Right cardiac atrium (tissue), 5 donors: Measurements from ENCODE around the gene CFAP53. TPM values are rescaled to one million over a fixed set of nuclear protein-coding genes. Genes with fewer than 3 reads are reported as not detected.
"Not testable (repeated sequence)": the region's sequence is repeated elsewhere in the genome, so short reads cannot be mapped to it uniquely, and the experiment has no call there.

ENCODE experiments used
- ATAC-seq, 2 donors: fragments of 200-7000 bp; cut with Tn5 transposase; one replicate each; pipeline versions ENCODE4 v1.8.0 to v1.9.1; 2020; ENCODE audit warnings: moderate library complexity in 2 of 2, mild to moderate bottlenecking in 1 of 2
- DNase-seq, 3 donors: peaks; one replicate each; pipeline ENCODE4 v3.0.0-alpha.2; 2020
- H3K27ac ChIP-seq: one replicate; pipeline ENCODE4 v1.5.1; 2013; ENCODE audit warnings: mild to moderate bottlenecking, low read length, control low read depth, moderate library complexity
- H3K27me3 ChIP-seq: one replicate; pipeline ENCODE4 v1.6.1; 2013; ENCODE audit not compliant: control insufficient read depth, insufficient read depth
- H3K4me1 ChIP-seq: one replicate; pipeline ENCODE4 v1.6.1; 2013; ENCODE audit warnings: low read length; ENCODE audit not compliant: control insufficient read depth, insufficient read depth
- H3K4me3 ChIP-seq: one replicate; pipeline ENCODE4 v1.5.1; 2013; ENCODE audit warnings: low read length, control low read depth
- H3K9me3 ChIP-seq: one replicate; pipeline ENCODE4 v1.6.1; 2013; ENCODE audit warnings: low read length; ENCODE audit not compliant: control insufficient read depth
- WGBS: extraction: QIAGEN DNeasy Blood & Tissue Kit; methylation state at CpG from one replicate; pipeline ENCODE4 v1.1.7; 2013; 5-methylcytosine and 5-hydroxymethylcytosine counted together
- intact Hi-C, 4 donors: fragments of 100-400 bp; cut with DNase I; formaldehyde crosslinking; loops; one replicate each; pipeline versions ENCODE4 v1.11.0 to v1.14.0; 2022 to 2023
- long read RNA-seq, 4 donors: library from polyadenylated mRNA; unstranded; transcript quantifications; one replicate each; pipeline ENCODE4 v2.0.0, GENCODE V29; 2020 to 2021
- polyA plus RNA-seq: library from polyadenylated mRNA; stranded (reverse); fragments of 200-250 nt; gene quantifications from one replicate; pipeline ENCODE4 v1.2.3, GENCODE V29; 2013
- total RNA-seq, 4 donors: library from RNA; stranded (reverse); fragmentation: NEBNext Ultra II Directional; extraction: Animal tissue kit (Norgen Biotek cat#: 25700); gene quantifications; one replicate each; pipeline ENCODE4 v1.2.1, GENCODE V29; 2021
- donor health status: healthy with polysubstance abuse.
- donor health status: DM: no; HTN: yes; CAD: no.
- donor health status: DM: no; HTN: no; CAD: no.
- donor health status: DM: no; HTN: yes; CAD: no; lungs with severe emphysema.
- donor health status: DM: yes; HTN: yes; CAD: no.

Gene CFAP53
- under 1 TPM; 0.23 to 0.56 (median 0.29) TPM for total RNA-seq
- polyA plus RNA-seq: 0.34 TPM
- long read RNA-seq, donor 1: 0 reads
- long read RNA-seq, donor 2: 0 reads
- long read RNA-seq, donor 3: 0 reads
- long read RNA-seq, donor 4: 0 reads

- peak within 1 kb of the TSS; percentile 4 for H3K27ac ChIP-seq
- ATAC-seq (peak; percentile 98), DNase-seq (peak; percentile 96 to 97 (median 97))
- no peaks in the 10 kb centered on the region for H3K4me1 ChIP-seq
- H3K9me3 ChIP-seq: no peaks in the 10 kb centered on the region
- no peaks in the 10 kb centered on the region for H3K27me3 ChIP-seq
- WGBS: under 1% methylated on average over 37 of the region's 37 CpGs
- intact Hi-C loops: loop anchor here in 1 of 4 donors (10.0 kb wide), 1 partner anchor 771 kb away; the partner anchor contains the start of gene RPL17
- H3K4me3 ChIP-seq: peak within 1 kb of the TSS; percentile 83
These were observed at the start of gene CFAP53 for GRCh38 chr18:50266248-50266704. CFAP53 (minus strand) TSS chr18:50266495; CDS start chr18:50266404, 91 bp downstream.

- Histone ChIP-seq H3K27me3 (peaks cover 2% of the 10 kb centered on the region), H3K27ac (no peak overlapping the region), H3K4me1 (no peaks in the 10 kb centered on the region), H3K4me3 (no peak overlapping the region), H3K9me3 (no peaks in the 10 kb centered on the region)
- intact Hi-C loops: no loop called here
- DNase-seq (no peak), ATAC-seq (no peak)
- 56% methylated on average over 5 of the region's 5 CpGs for WGBS
These were observed 49.0 kb upstream of the CFAP53 start for GRCh38 chr18:50315100-50315871.

GRCh38 chr18:50313873-50314460, 47.7 kb upstream of the CFAP53 start:
- no peak overlapping the region for H3K27ac ChIP-seq
- H3K27me3 ChIP-seq: peaks cover 2% of the 10 kb centered on the region
- H3K9me3 ChIP-seq: no peaks in the 10 kb centered on the region
- H3K4me1 ChIP-seq: no peaks in the 10 kb centered on the region
- intact Hi-C loops: no loop called here
- 48% methylated on average over 2 of the region's 2 CpGs for WGBS
- DNase-seq (no peak), ATAC-seq (no peak)
- no peak overlapping the region for H3K4me3 ChIP-seq

- Histone ChIP-seq H3K4me1 (no peaks in the 10 kb centered on the region), H3K9me3 (no peaks in the 10 kb centered on the region), H3K27ac (no peak overlapping the region), H3K4me3 (no peak overlapping the region), H3K27me3 (peaks cover 2% of the 10 kb centered on the region)
- intact Hi-C loops: no loop called here
- ATAC-seq: no peak
- 73% methylated on average over 2 of the region's 2 CpGs for WGBS
- DNase-seq: no peak
These were observed 46.8 kb upstream of the CFAP53 start for GRCh38 chr18:50313031-50313607.

GRCh38 chr18:50312296-50313030, 46.2 kb upstream of the CFAP53 start:
- DNase-seq (no peak), ATAC-seq (no peak)
- no peak overlapping the region for H3K4me3 ChIP-seq
- no peak overlapping the region for H3K27ac ChIP-seq
- intact Hi-C loops: no loop called here
- 83% methylated on average over 7 of the region's 7 CpGs for WGBS
- no peaks in the 10 kb centered on the region for H3K4me1 ChIP-seq
- no peaks in the 10 kb centered on the region for H3K9me3 ChIP-seq
- H3K27me3 ChIP-seq: no peaks in the 10 kb centered on the region

GRCh38 chr18:50311650-50312049, 45.4 kb upstream of the CFAP53 start:
- Histone ChIP-seq H3K27me3 (no peaks in the 10 kb centered on the region), H3K9me3 (no peaks in the 10 kb centered on the region), H3K4me3 (no peak overlapping the region), H3K27ac (no peak overlapping the region), H3K4me1 (no peaks in the 10 kb centered on the region)
- intact Hi-C loops: no loop called here
- WGBS: 85% methylated on average over 3 of the region's 3 CpGs
- DNase-seq (no peak), ATAC-seq (no peak)

- H3K4me1 ChIP-seq: no peaks in the 10 kb centered on the region
- no peak overlapping the region for H3K27ac ChIP-seq
- intact Hi-C loops: no loop called here
- H3K9me3 ChIP-seq: no peaks in the 10 kb centered on the region
- DNase-seq (no peak), ATAC-seq (no peak)
- H3K27me3 ChIP-seq: no peaks in the 10 kb centered on the region
- 85% methylated on average over 10 of the region's 10 CpGs for WGBS
- H3K4me3 ChIP-seq: no peak overlapping the region
These were observed 43.8 kb upstream of the CFAP53 start for GRCh38 chr18:50310080-50310479.

- H3K4me3 ChIP-seq, intact Hi-C loops, DNase-seq, H3K9me3 ChIP-seq, H3K4me1 ChIP-seq, H3K27ac ChIP-seq, ATAC-seq, H3K27me3 ChIP-seq: not testable (repeated sequence)
- 73% methylated on average over 5 of the region's 5 CpGs for WGBS
These were observed 42.6 kb upstream of the CFAP53 start for GRCh38 chr18:50308851-50309250.

GRCh38 chr18:50307738-50308470, 41.6 kb upstream of the CFAP53 start:
- no peaks in the 10 kb centered on the region for H3K27me3 ChIP-seq
- intact Hi-C loops: no loop called here
- no peaks in the 10 kb centered on the region for H3K4me1 ChIP-seq
- H3K9me3 ChIP-seq: no peaks in the 10 kb centered on the region
- peak overlapping the region; percentile 52 for H3K4me3 ChIP-seq
- ATAC-seq: peak; percentile 98 to 99
- peak; percentile 94 to 98 (median 94) for DNase-seq
- no peak overlapping the region for H3K27ac ChIP-seq
- WGBS: 7% methylated on average over 26 of the region's 26 CpGs

GRCh38 chr18:50307400-50307737, 41.1 kb upstream of the CFAP53 start:
- Histone ChIP-seq H3K9me3 (no peaks in the 10 kb centered on the region), H3K27me3 (no peaks in the 10 kb centered on the region), H3K4me1 (no peaks in the 10 kb centered on the region), H3K4me3 (peak overlapping the region; percentile 52), H3K27ac (no peak overlapping the region)
- intact Hi-C loops: no loop called here
- no peak for ATAC-seq
- no peak for DNase-seq
- WGBS: 4% methylated on average over 8 of the region's 8 CpGs
